Endothelial cell of umbilical vein (primary cell): ENCODE results near the gene SLC28A1. TPM values are rescaled to one million over a fixed set of nuclear protein-coding genes. Genes with fewer than 3 reads are reported as not detected.

Experiments used
- BruUV-seq: library from RNA; stranded (reverse); fragments of 400-500 nt; replicated peaks from 2 replicates; lab custom pipeline; 2021; lab: Mats Ljungman, UMichigan
- CTCF ChIA-PET: fragments of 300-600, 350-600 bp; sonication (Branson Sonifier 250); formaldehyde crosslinking; loops from one replicate; lab custom pipeline; 2021; ENCODE audit warnings: antibody characterized with exemption, inconsistent platforms; lab: Charles Lee
- POLR2A ChIA-PET: fragments of 300-600, 350-600 bp; sonication (Branson Sonifier 250); formaldehyde crosslinking; loops from one replicate; lab custom pipeline; 2021; ENCODE audit warnings: antibody characterized with exemption, inconsistent platforms; lab: Charles Lee
- DNase-seq: peaks from one replicate; pipeline ENCODE4 v3.0.0-alpha.2; 2011; ENCODE audit warnings: low read depth, low spot score
- FAIRE-seq: peaks from 2 replicates; lab custom pipeline; 2011; peaks lifted over from hg19 to GRCh38; lab: Jason Lieb, UNC
- H2AFZ ChIP-seq: 2 replicates; pipeline ENCODE4 v1.6.0; 2012; ENCODE audit warnings: low read depth, low read length, control low read depth, inconsistent platforms
- H3K27ac ChIP-seq: 2 replicates; pipeline ENCODE4 v1.5.1; 2011; ENCODE audit warnings: low read depth, mild to moderate bottlenecking, control low read depth, low read length, moderate library complexity; ENCODE audit not compliant: insufficient read depth
- H3K27me3 ChIP-seq, 2 experiments: 2 replicates each; pipeline versions ENCODE4 v1.6.0 to v1.6.1; 2011; ENCODE audit warnings: low read length in 2 of 2, mixed read lengths in 1 of 2; ENCODE audit not compliant: control insufficient read depth in 2 of 2, insufficient read depth in 2 of 2
- H3K36me3 ChIP-seq, 2 experiments: 2 replicates in 1 of 2; 3 replicates in 1 of 2; pipeline ENCODE4 v1.5.1; 2011; ENCODE audit warnings: low read length in 2 of 2, mild to moderate bottlenecking in 1 of 2, moderate library complexity in 1 of 2; ENCODE audit not compliant: control insufficient read depth in 2 of 2, insufficient read depth in 2 of 2; ENCODE audit errors: extremely low read depth in 1 of 2
- H3K4me1 ChIP-seq: 3 replicates; pipeline ENCODE4 v1.5.1; 2011; ENCODE audit warnings: mild to moderate bottlenecking, low read length; ENCODE audit not compliant: control insufficient read depth, insufficient read depth; ENCODE audit errors: extremely low read depth
- H3K4me2 ChIP-seq: 2 replicates; pipeline ENCODE4 v1.6.1; 2011; ENCODE audit warnings: low read length, control low read depth, mixed read lengths; ENCODE audit not compliant: insufficient read depth
- H3K4me3 ChIP-seq, 3 experiments: fragments of 200-600 bp in 1 of 3; sonication (generic), shearing (Covaris generic) in 1 of 3; replicated peaks in 1 of 3; 2 replicates each; pipeline ENCODE4 v1.5.1; 2011 to 2016; ENCODE audit warnings: control low read depth in 3 of 3, low read length in 3 of 3, mild to moderate bottlenecking in 2 of 3, inconsistent platforms in 1 of 3, low read depth in 1 of 3, moderate library complexity in 1 of 3; ENCODE audit not compliant: insufficient read depth in 1 of 3
- H3K79me2 ChIP-seq: 2 replicates; pipeline ENCODE4 v1.6.0; 2012; ENCODE audit warnings: low read length, inconsistent platforms; ENCODE audit not compliant: control insufficient read depth, insufficient read depth
- H3K9ac ChIP-seq: replicated peaks from 2 replicates; pipeline ENCODE3; 2011; ENCODE audit warnings: low read length, control low read depth; ENCODE audit not compliant: insufficient read depth; ENCODE audit errors: extremely low read depth
- H3K9me1 ChIP-seq: replicated peaks from 3 replicates; pipeline ENCODE4 v1.6.0; 2011; ENCODE audit warnings: mild to moderate bottlenecking, low read length; ENCODE audit not compliant: control insufficient read depth, insufficient read depth; ENCODE audit errors: extremely low read depth
- H3K9me3 ChIP-seq: replicated peaks from 2 replicates; pipeline ENCODE4 v1.5.1; 2012; ENCODE audit warnings: low read length, inconsistent platforms; ENCODE audit not compliant: control insufficient read depth, insufficient read depth
- H4K20me1 ChIP-seq: replicated peaks from 2 replicates; pipeline ENCODE3; 2011; ENCODE audit warnings: mild to moderate bottlenecking, low read length; ENCODE audit not compliant: control insufficient read depth, insufficient read depth; ENCODE audit errors: extremely low read depth
- CTCF ChIP-seq, 2 donors: IDR thresholded peaks; 1 replicate in 1 of 2; 2 replicates in 1 of 2; pipeline ENCODE4 v1.5.1; 2011; ENCODE audit warnings: low read length in 2 of 2, mild to moderate bottlenecking in 2 of 2, moderate library complexity in 2 of 2, control low read depth in 1 of 2, inconsistent platforms in 1 of 2, low read depth in 1 of 2; ENCODE audit not compliant: insufficient read depth in 1 of 2; ENCODE audit errors: extremely low read depth in 1 of 2
- EZH2 ChIP-seq: IDR thresholded peaks from 2 replicates; pipeline ENCODE4 v1.6.1; 2012; ENCODE audit warnings: borderline replicate concordance, low read depth, mild to moderate bottlenecking, moderate library complexity, low read length, inconsistent platforms; ENCODE audit not compliant: severe bottlenecking
- FOS ChIP-seq: IDR thresholded peaks from 2 replicates; pipeline ENCODE4 v1.6.1; 2011; ENCODE audit warnings: mild to moderate bottlenecking, low read length, moderate library complexity, borderline replicate concordance; ENCODE audit not compliant: insufficient read depth
- GATA2 ChIP-seq: IDR thresholded peaks from 2 replicates; pipeline ENCODE4 v1.7.0; 2011; ENCODE audit warnings: low read depth, mild to moderate bottlenecking, moderate library complexity, mixed read lengths, low read length; ENCODE audit not compliant: insufficient read length, insufficient read depth
- JUN ChIP-seq: IDR thresholded peaks from 2 replicates; pipeline ENCODE4 v1.6.1; 2011; ENCODE audit warnings: borderline replicate concordance, low read depth; ENCODE audit not compliant: insufficient read length, insufficient read depth
- MYC ChIP-seq: IDR thresholded peaks from one replicate; pipeline ENCODE4 v1.6.1; 2011; ENCODE audit warnings: mild to moderate bottlenecking, low read depth, low read length
- POLR2A ChIP-seq: IDR thresholded peaks from 2 replicates; pipeline ENCODE4 v1.6.1; 2012; ENCODE audit warnings: low read depth, mild to moderate bottlenecking, control low read depth, low read length
- POLR2AphosphoS5 ChIP-seq: IDR thresholded peaks from 2 replicates; pipeline ENCODE4 v1.6.1; 2012; ENCODE audit warnings: low read depth, mild to moderate bottlenecking, control low read depth, low read length, moderate library complexity; ENCODE audit not compliant: insufficient read depth
- dilution Hi-C: fragments of 300-500 bp; cut with MboI; formaldehyde crosslinking; loops from one replicate; pipeline ENCODE4 v1.15.0; 2019; ENCODE audit warnings: low sequenced_read_pairs; ENCODE audit not compliant: extremely low pct_ligation_motif_present
- intact Hi-C: fragments of 100-400 bp; cut with micrococcal nuclease; formaldehyde crosslinking; loops from one replicate; pipeline ENCODE4 v1.10.0; 2022
- polyA plus RNA-seq, 4 experiments: library from polyadenylated mRNA; depleted of rRNA in 3 of 4; stranded (reverse) in 3 of 4; unstranded in 1 of 4; fragments of >200 nt; gene quantifications; 2 replicates each; pipeline versions ENCODE4 v1.2.1 to v1.2.3, GENCODE V29; 2011 to 2012; ENCODE audit warnings: missing spikeins in 1 of 4
- total RNA-seq: library from RNA; stranded (reverse); gene quantifications from 2 replicates; pipeline ENCODE4 v1.2.3, GENCODE V29; 2021
- TF ChIP-seq, protein P1 (sequence below): IDR thresholded peaks from 2 replicates; pipeline ENCODE4 v1.6.1; 2011; ENCODE audit not compliant: insufficient read depth, insufficient read length

SLC28A1 gene
- total and polyA plus RNA-seq, 2 donors (not counting 3 experiments of a cell fraction or from before 2014, with no cell fraction given) = not detected

- FAIRE-seq = no peak
- dilution Hi-C loops = no loop called here
- POLR2A ChIA-PET = no interaction called here
Observed at GRCh38 chr15:84940399-84940798, 55.9 kb downstream of the SLC28A1 start.

More at GRCh38 chr15:84940399-84940798, 55.9 kb downstream of the SLC28A1 start:
- Histone ChIP-seq H3K79me2 (no peaks in the 10 kb centered on the region), H3K9ac (no peak overlapping the region), H4K20me1 (no peaks in the 10 kb centered on the region), H3K4me1 (no peaks in the 10 kb centered on the region), H3K27me3 (no peaks in the 10 kb centered on the region), H2AFZ (no peak overlapping the region), H3K9me3 (no peaks in the 10 kb centered on the region), H3K27ac (no peak overlapping the region), H3K36me3 (no peaks in the 10 kb centered on the region), H3K4me2 (no peak overlapping the region), H3K4me3 (no peak overlapping the region), H3K9me1 (no peaks in the 10 kb centered on the region)
- CTCF ChIA-PET = interaction anchor here (0.8 to 1.9 kb wide), 6 partner anchors 12 to 104 kb away, joined by 3 to 11 read pairs (median 3); no protein-coding TSS in a partner anchor
- intact Hi-C loops = no loop called here
- BruUV-seq = no TSS peak
- DNase-seq = no peak
- TF ChIP-seq POLR2A (no peak), JUN (no peak), GATA2 (no peak), MYC (no peak), CTCF (IDR thresholded peaks at IDR 0.05; ENCODE audit: extremely low read depth in 1 of 2, insufficient read depth in 1 of 2, low read depth in 1 of 2, low read length in 2 of 2) (no peak), POLR2AphosphoS5 (no peak), EZH2 (no peak), FOS (no peak)
- TF ChIP-seq, protein P1, sequence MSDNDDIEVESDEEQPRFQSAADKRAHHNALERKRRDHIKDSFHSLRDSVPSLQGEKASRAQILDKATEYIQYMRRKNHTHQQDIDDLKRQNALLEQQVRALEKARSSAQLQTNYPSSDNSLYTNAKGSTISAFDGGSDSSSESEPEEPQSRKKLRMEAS = no peak
